Kidney (tissue), 14 donors: Measurements from ENCODE around the gene GUCY1B1. TPM values are rescaled to one million over a fixed set of nuclear protein-coding genes. Genes with fewer than 3 reads are reported as not detected.

Source experiments
- DNase-seq, 5 donors: peaks; one replicate each; pipeline ENCODE4 v3.0.0-alpha.2; 2013 to 2020
- FAIRE-seq: peaks from 2 replicates; lab custom pipeline; 2012; peaks lifted over from hg19 to GRCh38; lab: Jason Lieb, UNC
- H3K27ac ChIP-seq, 2 donors: one replicate each; pipeline ENCODE4 v1.7.0; 2013; ENCODE audit warnings: low read depth in 2 of 2, low read length in 2 of 2, inconsistent platforms in 1 of 2
- H3K27me3 ChIP-seq: one replicate; pipeline ENCODE4 v1.7.1; 2013; ENCODE audit warnings: low read length, inconsistent platforms; ENCODE audit not compliant: control insufficient read depth, insufficient read depth
- H3K36me3 ChIP-seq, 3 donors: one replicate each; pipeline versions ENCODE4 v1.7.0 to v1.7.1; 2013; ENCODE audit warnings: low read length in 3 of 3, control low read depth in 1 of 3, inconsistent platforms in 1 of 3; ENCODE audit not compliant: insufficient read depth in 3 of 3, control insufficient read depth in 2 of 3
- H3K4me1 ChIP-seq, 3 donors: one replicate each; pipeline versions ENCODE4 v1.7.0 to v1.7.1; 2013; ENCODE audit warnings: low read length in 3 of 3, inconsistent platforms in 1 of 3, low read depth in 1 of 3; ENCODE audit not compliant: control insufficient read depth in 2 of 3, insufficient read depth in 2 of 3
- H3K4me3 ChIP-seq, 3 donors: one replicate each; pipeline versions ENCODE4 v1.7.0 to v1.8.1; 2013; ENCODE audit warnings: low read length in 3 of 3, control low read depth in 1 of 3, inconsistent platforms in 1 of 3
- H3K9ac ChIP-seq, 3 donors: one replicate each; pipeline versions ENCODE4 v1.7.0 to v1.7.1; 2013; ENCODE audit warnings: low read length in 3 of 3, control low read depth in 1 of 3, inconsistent platforms in 1 of 3
- H3K9me3 ChIP-seq, 3 donors: one replicate each; pipeline versions ENCODE4 v1.7.0 to v1.7.1; 2013; ENCODE audit warnings: low read length in 3 of 3, control low read depth in 1 of 3, inconsistent platforms in 1 of 3; ENCODE audit not compliant: control insufficient read depth in 2 of 3, insufficient read depth in 1 of 3
- intact Hi-C: fragments of 100-400 bp; cut with DNase I; formaldehyde crosslinking; loops from one replicate; pipeline ENCODE4 v1.11.1; 2022
- polyA plus RNA-seq: library from polyadenylated mRNA; stranded (reverse); fragments of 350-450 nt; fragmentation: Illumina TruSeq; extraction: RNeasy Lipid Tissue Mini Kit (QIAGEN cat#74804); gene quantifications from one replicate; pipeline ENCODE4 v1.2.3, GENCODE V29; 2014; ENCODE audit warnings: low read depth, low replicate concordance; ENCODE audit not compliant: insufficient read depth
- total RNA-seq: library from RNA; stranded (reverse); fragmentation: NEBNext Ultra II Directional; extraction: Animal tissue kit (Norgen Biotek cat#: 25700); gene quantifications from one replicate; pipeline ENCODE4 v1.2.1, GENCODE V29; 2021
- TF ChIP-seq, protein P1 (sequence below): IDR thresholded peaks from 3 replicates; pipeline ENCODE4 v1.5.1; 2012; ENCODE audit warnings: mild to moderate bottlenecking, moderate library complexity, borderline replicate concordance; ENCODE audit not compliant: insufficient read depth; ENCODE audit errors: extremely low read depth
- donor health status: control.
- donor health status: control.
- donor health status: control.
- donor health status: control.
- donor health status: control.
- donor health status: DM: yes; HTN: yes; CAD: no.
- donor health status: Normal renal cell carcinoma (clear cell type).

GUCY1B1 gene
- total and polyA plus RNA-seq, 2 donors from 2014 or later: 13.2 to 24.7 TPM

DNA sequence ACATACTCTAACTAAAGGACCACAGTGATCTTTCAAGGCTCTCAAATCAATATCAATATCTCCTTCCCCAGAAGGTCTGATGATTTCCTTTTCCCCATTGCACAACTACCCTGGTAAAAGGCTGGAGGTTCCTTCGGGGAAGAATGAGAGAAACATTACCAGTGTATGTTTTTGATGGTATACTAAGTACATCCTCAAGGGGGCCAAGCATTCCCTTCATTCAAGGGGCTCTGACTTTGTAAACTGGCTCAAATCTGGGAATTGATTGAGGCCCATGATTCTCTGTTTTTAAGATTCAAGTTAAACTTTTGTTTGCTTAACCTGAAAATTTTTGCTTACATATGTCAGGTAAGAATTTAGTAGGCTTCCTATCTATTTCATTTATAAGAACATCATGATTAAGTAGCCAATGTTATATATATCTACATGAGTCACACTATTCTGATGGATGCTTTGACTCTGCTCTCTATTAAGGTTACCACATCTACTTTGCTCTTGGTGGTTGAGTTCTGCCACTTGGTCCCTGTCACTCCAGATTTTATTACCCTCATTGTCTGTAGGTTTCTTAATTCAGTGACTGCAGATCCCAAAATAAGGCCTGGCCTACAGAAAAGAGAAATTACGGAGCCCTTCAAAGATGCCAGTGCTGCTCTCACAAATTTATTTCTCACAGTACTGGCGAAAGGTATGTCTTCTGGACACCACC lies 16.4 kb upstream of the GUCY1B1 start:
- intact Hi-C loops: no loop called here
- Histone ChIP-seq H3K9ac (no peak overlapping the region), H3K4me1 (peaks cover 0 to 18% (median 11%) of the 10 kb centered on the region in 3 donors), H3K27ac (no peak overlapping the region), H3K9me3 (no peaks in the 10 kb centered on the region), H3K4me3 (no peak overlapping the region), H3K27me3 (no peaks in the 10 kb centered on the region), H3K36me3 (no peaks in the 10 kb centered on the region)
- no peak for DNase-seq
- FAIRE-seq: no peak
- TF ChIP-seq, protein P1, sequence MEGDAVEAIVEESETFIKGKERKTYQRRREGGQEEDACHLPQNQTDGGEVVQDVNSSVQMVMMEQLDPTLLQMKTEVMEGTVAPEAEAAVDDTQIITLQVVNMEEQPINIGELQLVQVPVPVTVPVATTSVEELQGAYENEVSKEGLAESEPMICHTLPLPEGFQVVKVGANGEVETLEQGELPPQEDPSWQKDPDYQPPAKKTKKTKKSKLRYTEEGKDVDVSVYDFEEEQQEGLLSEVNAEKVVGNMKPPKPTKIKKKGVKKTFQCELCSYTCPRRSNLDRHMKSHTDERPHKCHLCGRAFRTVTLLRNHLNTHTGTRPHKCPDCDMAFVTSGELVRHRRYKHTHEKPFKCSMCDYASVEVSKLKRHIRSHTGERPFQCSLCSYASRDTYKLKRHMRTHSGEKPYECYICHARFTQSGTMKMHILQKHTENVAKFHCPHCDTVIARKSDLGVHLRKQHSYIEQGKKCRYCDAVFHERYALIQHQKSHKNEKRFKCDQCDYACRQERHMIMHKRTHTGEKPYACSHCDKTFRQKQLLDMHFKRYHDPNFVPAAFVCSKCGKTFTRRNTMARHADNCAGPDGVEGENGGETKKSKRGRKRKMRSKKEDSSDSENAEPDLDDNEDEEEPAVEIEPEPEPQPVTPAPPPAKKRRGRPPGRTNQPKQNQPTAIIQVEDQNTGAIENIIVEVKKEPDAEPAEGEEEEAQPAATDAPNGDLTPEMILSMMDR: no peak

DNA sequence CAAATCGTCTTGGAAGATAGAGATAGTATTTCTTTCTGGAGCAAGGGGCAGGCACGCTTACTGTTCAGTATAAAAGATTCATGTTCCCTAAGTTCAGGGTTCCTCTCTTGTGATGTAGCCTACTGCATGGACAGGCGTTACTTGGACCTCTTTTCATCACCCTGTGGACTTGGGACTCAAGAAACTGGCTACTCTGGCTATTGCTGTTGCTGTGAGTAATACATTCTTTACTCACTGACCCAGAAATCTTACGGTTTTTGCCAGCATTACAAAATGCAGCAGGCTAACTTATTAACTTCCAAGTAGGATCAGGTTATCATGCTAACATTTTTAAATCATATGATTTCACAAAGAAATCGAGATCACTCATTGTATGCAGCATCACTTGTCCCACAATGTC lies 12.8 kb upstream of the GUCY1B1 start:
- H3K9me3 ChIP-seq: no peaks in the 10 kb centered on the region
- FAIRE-seq: peak; percentile 72
- TF ChIP-seq, protein P1: no peak
- H3K4me3 ChIP-seq: no peak overlapping the region
- no peaks in the 10 kb centered on the region for H3K36me3 ChIP-seq
- H3K9ac ChIP-seq: no peak overlapping the region
- no peaks in the 10 kb centered on the region for H3K27me3 ChIP-seq
- peak overlapping the region; percentile 68 to 80 for H3K27ac ChIP-seq
- DNase-seq: peak in 1 of 5 donors; percentile 53
- H3K4me1 ChIP-seq: peaks cover 0 to 18% (median 11%) of the 10 kb centered on the region in 3 donors
- intact Hi-C loops: no loop called here

DNA sequence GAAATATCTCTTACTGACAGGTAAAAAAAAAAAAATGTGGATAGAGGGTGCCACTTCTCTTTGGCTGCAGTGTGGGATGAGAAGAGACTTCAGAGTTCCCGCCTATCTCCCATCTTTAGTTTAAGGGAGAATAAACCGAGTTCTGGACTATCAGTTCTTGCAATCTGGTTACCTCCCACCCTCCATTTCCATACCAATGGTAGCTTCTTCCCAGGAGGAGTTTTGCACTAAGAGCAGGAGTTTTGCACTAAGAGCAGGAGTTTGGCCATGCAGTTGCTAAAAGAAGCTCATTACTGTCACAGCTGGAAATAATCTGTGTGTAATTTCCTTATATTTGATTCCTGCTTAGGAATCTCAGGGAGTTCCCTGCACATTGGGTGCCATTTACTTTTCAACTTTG lies 10.8 kb upstream of the GUCY1B1 start:
- Histone ChIP-seq H3K4me3 (no peak overlapping the region), H3K27me3 (no peaks in the 10 kb centered on the region), H3K27ac (no peak overlapping the region), H3K4me1 (peaks cover 0 to 18% (median 11%) of the 10 kb centered on the region in 3 donors), H3K9ac (no peak overlapping the region), H3K9me3 (no peaks in the 10 kb centered on the region), H3K36me3 (no peaks in the 10 kb centered on the region)
- no peak for FAIRE-seq
- DNase-seq: no peak
- intact Hi-C loops: no loop called here
- TF ChIP-seq, protein P1: no peak
